ENCODE measurements around the gene WDR75. TPM values are rescaled to one million over a fixed set of nuclear protein-coding genes. Genes with fewer than 3 reads are reported as not detected.
A peak's percentile ranks its signal among the peaks of the same experiment; 100 is the strongest.
"Not testable (repeated sequence)": the region's sequence is repeated elsewhere in the genome, so short reads cannot be mapped to it uniquely, and the experiment has no call there.

The WDR75 gene
- total RNA-seq, 1 experiment from 2014 or later = 68.4 TPM

DNA sequence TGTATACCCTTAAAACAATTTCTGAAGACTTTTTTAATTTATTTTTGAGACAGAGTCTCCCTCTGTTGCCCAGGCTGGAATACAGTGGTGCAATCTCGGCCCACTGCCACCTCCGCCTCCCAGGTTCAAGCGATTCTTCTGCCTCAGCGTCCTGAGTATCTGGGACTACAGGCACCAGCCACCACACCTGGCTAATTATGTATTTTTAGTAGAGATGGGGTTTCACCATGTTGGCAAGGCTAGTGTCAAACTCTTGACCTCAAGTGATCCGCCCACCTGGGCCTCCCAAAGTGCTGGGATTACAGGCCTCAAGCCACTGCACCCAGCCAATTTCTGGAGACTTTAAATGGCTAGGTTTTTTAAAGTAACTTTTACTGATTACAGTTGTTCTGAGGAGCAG lies 37.0 kb downstream of the WDR75 start:
- peaks cover 25% of the 10 kb centered on the region for H3K36me3 ChIP-seq
- not testable (repeated sequence) for H3K9me3 ChIP-seq, DNase-seq, H3K27me3 ChIP-seq, H3K4me3 ChIP-seq

DNA sequence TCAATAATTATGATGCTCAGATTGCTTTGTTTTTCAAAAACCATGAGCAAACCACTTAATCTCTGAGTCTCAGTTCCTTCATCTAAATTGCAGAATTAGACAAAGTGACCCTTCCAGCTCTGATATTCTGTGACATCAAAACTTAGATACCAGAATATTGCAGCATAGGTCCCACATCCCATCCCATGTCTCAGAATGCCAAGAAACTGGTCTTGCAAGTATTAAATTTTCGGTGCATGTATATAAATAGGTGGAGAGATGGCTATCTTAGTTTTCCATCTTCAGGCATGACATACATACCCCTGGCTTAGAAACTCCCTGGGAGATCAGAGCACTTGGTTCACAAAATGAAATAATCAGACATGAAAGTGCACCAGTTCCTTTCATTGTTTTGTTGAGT lies 39.8 kb downstream of the WDR75 start:
- H3K4me3 ChIP-seq = no peak overlapping the region
- H3K27me3 ChIP-seq = no peaks in the 10 kb centered on the region
- no peaks in the 10 kb centered on the region for H3K9me3 ChIP-seq
- H3K36me3 ChIP-seq = no peaks in the 10 kb centered on the region; the same call in 1 of the 2 replicates
- no peak for DNase-seq

DNA sequence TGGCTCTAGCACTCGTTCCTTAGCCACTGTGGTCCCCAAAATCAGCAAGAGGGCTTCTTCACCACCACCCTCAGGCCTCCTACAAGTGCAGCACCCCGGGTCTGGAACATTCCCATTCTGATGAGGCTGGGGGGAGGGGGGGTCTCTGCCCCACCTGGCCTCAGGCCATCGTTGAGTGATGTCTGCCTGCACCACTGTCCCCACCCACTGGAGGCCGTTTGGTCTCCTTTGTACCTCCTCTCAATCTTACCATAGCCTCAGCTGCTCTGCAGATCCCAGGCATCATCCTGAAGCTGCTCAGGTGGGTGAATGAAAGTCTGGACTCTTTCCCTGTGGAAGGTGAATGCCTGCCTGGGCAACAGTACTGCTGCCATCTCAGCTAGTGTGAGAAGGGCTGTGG lies 42.3 kb downstream of the WDR75 start:
- Histone ChIP-seq H3K36me3 (no peaks in the 10 kb centered on the region), H3K27me3 (no peaks in the 10 kb centered on the region), H3K4me3 (no peak overlapping the region), H3K9me3 (no peaks in the 10 kb centered on the region)
- DNase-seq = no peak

DNA sequence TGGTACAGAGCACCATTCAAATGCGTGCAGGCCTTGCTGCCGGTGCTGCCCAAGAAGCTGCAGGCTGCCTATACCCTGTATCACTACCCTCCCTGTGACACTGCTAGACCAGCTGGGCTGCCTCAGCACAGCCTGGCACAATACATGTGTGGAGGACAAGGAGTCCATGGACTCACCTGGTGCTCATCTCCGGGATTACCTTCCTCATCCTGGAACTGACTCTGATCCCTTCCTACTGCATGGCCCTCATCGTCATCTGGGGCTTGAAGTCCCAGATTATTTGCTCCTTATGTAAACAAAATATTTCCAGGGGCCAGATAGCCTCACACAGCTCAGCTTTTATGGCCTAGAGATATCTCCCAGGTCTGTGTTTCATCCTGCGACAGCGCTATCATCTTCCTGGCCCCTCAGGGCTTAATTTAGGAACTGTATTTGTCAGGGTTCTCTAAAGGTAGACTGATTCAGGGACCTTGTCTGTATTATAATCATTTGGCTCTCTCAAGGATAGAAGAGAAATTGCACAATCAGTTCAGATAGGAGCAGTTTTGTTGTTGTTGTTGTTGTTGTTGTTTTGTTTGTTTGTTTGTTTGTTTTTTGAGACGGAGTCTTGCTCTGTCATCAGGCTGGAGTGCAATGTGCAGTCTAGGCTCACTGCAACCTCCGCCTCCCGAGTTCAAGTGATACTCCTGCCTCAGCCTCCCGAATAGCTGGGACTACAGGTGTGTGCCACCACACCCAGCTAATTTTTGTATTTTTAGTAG lies 42.9 kb downstream of the WDR75 start:
- no peak for DNase-seq
- H3K4me3 ChIP-seq = no peak overlapping the region

DNA sequence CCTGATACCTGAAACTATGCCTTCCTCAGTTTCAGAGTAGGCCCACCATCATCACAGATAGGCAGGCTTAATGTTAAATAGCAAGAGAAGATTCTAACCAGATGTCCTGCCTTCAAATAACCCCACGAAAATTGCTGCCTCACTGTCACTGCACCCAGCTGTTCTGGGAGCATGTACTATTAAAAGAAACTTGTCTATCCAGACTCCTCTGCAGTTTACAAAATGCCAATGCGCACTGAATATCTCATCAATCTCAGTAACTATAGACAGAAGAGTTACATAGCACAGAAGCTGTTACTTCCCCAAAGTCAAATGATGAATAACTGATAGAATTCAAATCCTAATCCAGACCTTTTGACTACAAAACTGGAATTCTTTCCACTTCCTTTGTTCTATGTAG lies 43.9 kb downstream of the WDR75 start:
- Histone ChIP-seq H3K27me3 (no peaks in the 10 kb centered on the region), H3K9me3 (no peaks in the 10 kb centered on the region), H3K4me3 (no peak overlapping the region), H3K36me3 (no peaks in the 10 kb centered on the region)
- no peak for DNase-seq

More for the DNA sequence above, 42.9 kb downstream of the WDR75 start:
- H3K9me3 ChIP-seq = no peaks in the 10 kb centered on the region
- H3K27me3 ChIP-seq = no peaks in the 10 kb centered on the region
- H3K36me3 ChIP-seq = no peaks in the 10 kb centered on the region

DNA sequence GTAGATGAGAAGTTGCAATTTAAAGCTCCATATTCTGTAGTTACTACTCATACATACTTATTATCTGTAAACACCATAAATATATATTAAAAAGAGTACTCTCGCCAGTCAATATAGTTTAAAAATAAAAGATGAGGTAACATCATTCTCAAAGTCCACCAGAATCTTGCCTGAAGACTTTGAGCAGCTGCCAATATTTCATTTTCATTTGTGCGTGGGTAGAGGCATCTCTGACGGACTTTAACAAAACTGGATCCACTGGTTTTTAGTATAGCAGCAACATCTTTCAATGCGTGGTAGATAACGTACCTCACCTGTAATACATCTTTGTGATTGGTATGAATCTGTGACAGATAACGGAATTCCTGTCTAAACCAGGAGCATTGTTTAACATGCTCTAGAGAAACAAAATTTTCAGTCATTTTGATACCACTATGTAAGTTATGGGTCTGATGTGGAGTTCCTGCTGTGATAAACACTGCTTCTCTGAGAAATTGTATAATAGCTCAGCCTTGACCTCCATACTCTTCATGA lies 45.0 kb downstream of the WDR75 start:
- H3K27me3 ChIP-seq = no peaks in the 10 kb centered on the region
- no peak overlapping the region for H3K4me3 ChIP-seq
- DNase-seq = no peak
- H3K36me3 ChIP-seq = no peaks in the 10 kb centered on the region
- no peaks in the 10 kb centered on the region for H3K9me3 ChIP-seq

DNA sequence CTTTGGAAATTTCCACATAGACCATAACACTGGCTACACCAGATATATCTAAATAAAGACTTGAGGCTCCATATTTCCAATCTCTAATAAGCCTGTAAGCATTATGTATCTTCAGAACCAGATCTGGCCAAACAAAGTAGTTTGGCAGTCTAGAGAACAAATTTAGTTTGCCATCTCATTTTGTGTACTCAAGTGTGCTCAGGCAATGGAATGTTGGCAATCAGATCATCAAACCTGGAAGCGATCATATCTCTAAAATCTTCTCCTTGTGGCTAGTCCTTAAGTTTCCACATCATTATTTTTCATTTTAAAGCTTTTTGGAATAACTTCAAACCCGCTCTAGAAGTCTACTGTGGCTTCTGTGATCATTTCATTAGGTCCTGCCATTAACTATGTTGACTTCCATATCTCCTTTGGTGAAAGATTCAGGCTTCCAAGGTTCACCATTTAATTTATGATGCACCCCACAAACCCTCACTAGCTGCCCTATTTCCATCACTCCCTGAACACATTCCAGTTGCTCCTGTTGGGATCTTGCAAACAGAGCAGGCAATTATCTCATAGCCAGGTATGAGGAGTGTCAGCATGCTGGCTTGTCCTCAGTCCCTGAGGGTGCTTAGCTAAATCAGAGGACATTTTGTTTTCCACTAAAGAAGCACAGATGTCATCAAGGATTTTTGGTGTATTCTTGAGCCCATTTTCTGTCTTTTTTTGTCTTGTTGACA lies 46.2 kb downstream of the WDR75 start:
- Histone ChIP-seq H3K4me3 (no peak overlapping the region), H3K36me3 (no peaks in the 10 kb centered on the region), H3K27me3 (no peaks in the 10 kb centered on the region), H3K9me3 (no peaks in the 10 kb centered on the region)
- no peak for DNase-seq

DNA sequence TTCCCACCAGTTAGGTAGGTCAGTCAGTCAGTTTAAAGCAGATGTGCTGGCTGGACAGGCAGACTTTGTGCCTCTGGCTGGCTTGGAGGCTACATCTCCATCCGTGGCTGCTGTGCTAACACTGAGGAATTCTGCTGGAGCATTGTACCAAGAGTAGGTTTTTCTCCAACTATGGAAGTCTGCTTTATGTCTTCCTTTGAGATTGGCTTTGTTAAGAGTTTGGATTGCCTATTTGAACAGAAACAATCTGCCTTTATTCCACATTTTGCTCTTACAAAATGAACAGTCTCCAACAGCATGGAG lies 46.7 kb downstream of the WDR75 start:
- Histone ChIP-seq H3K9me3 (no peaks in the 10 kb centered on the region), H3K4me3 (no peak overlapping the region), H3K27me3 (no peaks in the 10 kb centered on the region), H3K36me3 (no peaks in the 10 kb centered on the region)
- DNase-seq = no peak

DNA sequence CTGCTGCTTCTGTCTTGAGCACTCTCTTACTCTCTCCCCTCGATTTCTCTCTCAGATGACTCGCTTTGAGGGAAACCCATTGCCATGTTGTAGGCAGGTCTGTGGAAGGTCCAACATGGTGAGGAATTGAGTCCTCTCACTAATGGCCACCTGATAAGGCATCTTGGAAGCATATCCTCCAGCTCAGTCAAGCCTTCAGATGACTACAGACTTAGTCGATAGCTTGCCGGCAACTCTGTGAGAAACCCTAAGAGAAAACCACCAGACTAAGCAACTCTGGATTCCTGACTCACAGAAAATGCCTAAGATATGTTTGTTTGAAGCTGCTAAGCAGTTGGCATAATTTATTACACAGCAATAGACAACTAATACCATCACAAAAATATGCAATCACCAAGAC lies 51.2 kb downstream of the WDR75 start:
- Histone ChIP-seq H3K27me3 (no peaks in the 10 kb centered on the region), H3K4me3 (no peak overlapping the region), H3K9me3 (no peaks in the 10 kb centered on the region), H3K36me3 (no peaks in the 10 kb centered on the region)
- peak; percentile 4 for DNase-seq

DNA sequence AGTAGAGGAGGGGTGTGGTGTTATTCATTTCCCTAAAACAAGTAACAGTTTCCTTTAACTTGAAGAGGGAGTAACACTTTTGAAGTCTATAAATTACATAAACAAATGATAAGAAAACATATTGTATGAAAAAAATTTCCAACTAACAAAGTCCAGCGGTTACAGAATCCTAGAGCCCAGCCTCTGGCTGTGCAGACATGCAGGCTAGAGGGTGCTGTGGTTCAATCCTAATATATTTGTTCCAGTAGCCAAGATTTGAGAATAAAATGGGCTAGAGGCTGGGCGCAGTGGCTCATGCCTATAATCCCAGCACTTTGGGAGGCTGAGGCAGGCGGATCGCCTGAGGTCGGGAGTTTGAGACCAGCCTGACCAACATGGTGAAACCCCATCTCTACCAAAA lies 56.9 kb downstream of the WDR75 start:
- DNase-seq = no peak
- Histone ChIP-seq H3K36me3 (no peaks in the 10 kb centered on the region), H3K27me3 (no peaks in the 10 kb centered on the region), H3K4me3 (no peak overlapping the region), H3K9me3 (no peaks in the 10 kb centered on the region)

DNA sequence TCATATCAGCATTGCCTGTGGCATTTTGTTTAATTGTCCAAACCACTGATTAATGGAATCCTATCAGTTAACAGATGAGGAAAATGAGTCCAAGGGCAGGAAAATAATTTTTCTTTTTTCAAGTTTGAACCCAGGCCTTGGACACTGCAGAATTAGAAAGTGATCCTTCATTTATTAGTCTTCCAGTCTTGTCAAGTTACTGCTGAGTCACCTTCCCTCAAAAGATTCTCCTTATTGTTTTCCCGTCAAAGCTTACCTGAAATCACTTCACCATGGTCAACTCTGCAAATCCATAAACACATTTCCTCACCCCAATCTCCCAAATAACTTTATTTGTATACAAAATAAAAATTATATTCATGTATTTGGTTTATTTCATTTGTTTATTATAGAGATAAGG lies 57.9 kb downstream of the WDR75 start:
- Histone ChIP-seq H3K27me3 (no peaks in the 10 kb centered on the region), H3K9me3 (no peaks in the 10 kb centered on the region), H3K36me3 (no peaks in the 10 kb centered on the region), H3K4me3 (no peak overlapping the region)
- DNase-seq = no peak

DNA sequence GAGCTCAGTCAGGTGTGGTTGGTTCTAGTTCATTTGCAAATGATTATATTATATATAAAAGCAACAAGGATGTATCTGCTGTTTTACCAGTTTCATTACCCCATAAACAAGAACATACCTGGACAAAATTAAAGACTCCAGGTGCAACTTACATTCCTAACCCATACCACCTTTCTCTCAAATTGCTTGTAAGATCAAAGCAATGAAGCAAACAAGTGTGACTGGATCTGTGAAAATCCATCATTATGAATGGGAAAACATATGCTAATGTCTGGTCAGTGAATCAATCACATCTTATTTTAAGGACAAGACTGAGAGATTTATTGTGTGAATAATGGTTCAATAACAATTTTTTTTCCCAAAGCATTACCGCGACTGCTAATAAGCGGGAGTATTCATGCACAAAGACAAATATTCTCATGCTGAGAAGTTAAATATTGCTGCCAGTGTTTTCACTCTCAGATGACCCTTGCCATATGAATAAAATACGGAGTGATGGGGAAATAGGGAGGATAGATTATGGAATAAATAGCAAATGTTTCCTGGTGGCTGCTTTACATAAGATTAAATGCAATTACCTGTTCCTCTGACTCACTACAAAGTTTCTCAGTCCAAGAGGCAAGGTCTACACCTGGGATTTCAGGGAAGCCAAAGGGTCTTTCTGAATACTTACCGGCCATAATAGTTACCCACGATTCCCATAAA lies 59.3 kb downstream of the WDR75 start:
- DNase-seq = no peak

DNA sequence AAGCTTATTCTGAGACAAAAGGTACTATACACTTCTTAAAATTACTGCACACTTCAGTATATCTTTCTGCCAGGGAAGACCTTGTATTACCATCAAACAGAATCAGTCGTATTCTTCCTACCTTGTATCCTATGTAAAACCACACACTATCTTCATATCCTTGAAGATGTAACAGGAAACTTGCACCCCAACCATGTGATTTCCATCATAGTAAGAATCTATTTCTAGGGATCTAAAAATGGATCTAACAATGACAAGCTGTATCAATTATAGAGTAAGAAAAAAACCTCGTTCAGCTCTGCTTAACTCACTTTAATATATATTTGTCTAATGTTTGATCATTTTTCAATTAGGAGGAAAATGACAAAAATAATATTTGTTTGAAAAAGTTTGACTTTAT lies 60.2 kb downstream of the WDR75 start:
- DNase-seq = no peak
- no peaks in the 10 kb centered on the region for H3K9me3 ChIP-seq
- no peak overlapping the region for H3K4me3 ChIP-seq
- no peaks in the 10 kb centered on the region for H3K27me3 ChIP-seq
- no peaks in the 10 kb centered on the region for H3K36me3 ChIP-seq

More for the DNA sequence above, 59.3 kb downstream of the WDR75 start:
- Histone ChIP-seq H3K4me3 (no peak overlapping the region), H3K27me3 (no peaks in the 10 kb centered on the region), H3K36me3 (no peaks in the 10 kb centered on the region), H3K9me3 (no peaks in the 10 kb centered on the region)

DNA sequence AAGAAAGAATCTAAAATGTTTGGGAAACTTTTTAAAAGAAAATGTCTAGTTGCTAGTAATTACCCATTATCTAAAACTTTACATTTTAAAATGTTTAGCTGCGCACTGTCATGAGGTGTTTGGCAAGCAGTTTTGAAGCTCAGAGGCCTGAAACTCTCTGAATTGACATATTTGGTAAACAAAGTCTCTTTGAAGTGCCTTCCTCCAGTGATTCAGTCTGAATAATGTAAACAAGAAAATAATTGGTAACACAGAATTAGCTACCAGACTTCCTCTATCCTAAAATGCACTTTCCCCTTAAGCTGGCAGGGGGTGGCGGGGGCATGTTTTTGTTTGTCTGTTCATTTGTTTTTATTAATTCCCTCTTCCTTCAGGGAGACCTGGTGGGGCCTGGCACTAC lies 61.4 kb downstream of the WDR75 start:
- no peak for DNase-seq
- H3K9me3 ChIP-seq = no peaks in the 10 kb centered on the region

DNA sequence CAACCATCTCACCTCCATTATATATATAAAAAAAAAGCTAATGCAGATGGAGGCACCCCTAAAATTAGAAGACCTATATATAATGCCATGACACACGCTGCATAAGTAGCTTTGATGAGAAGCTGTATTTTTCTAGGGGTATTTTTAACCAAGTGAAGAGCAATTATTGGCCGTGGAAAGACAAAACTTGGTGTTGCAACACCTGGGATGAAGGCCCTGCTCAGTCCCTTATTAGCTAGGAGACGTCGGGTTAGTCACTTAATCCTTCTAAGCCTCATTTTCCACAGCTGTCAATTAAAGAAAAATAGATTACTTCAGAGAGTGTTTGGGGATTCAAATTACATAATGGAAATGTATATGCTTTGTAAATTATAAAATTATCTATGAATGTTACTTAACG lies 63.0 kb downstream of the WDR75 start:
- Histone ChIP-seq H3K9me3 (no peaks in the 10 kb centered on the region), H3K27me3 (no peaks in the 10 kb centered on the region), H3K4me3 (no peak overlapping the region), H3K36me3 (no peaks in the 10 kb centered on the region)
- DNase-seq = no peak

More for the DNA sequence above, 61.4 kb downstream of the WDR75 start:
- Histone ChIP-seq H3K27me3 (no peaks in the 10 kb centered on the region), H3K36me3 (no peaks in the 10 kb centered on the region), H3K4me3 (no peak overlapping the region)

DNA sequence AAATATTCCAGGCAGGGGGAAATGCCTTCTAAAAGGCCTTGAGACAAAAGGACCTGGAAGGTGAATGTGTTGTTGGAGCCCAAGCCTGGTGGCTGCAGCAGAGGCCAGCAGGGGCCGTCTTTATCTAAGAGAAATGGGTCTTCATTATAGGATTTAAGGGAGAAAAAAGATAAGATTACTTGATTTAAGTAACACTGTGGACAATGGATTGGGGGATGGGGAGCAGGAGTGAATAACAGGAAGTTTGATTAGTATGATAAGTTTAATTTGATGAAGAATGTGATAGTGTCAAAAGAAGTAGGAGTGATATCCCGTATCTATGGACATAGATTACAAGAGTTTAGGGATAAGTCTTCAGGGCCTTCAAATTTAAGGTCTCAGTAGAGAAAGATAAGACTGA lies 64.2 kb downstream of the WDR75 start:
- no peak overlapping the region for H3K4me3 ChIP-seq
- H3K27me3 ChIP-seq = no peaks in the 10 kb centered on the region
- H3K9me3 ChIP-seq = no peaks in the 10 kb centered on the region
- H3K36me3 ChIP-seq = no peaks in the 10 kb centered on the region
- DNase-seq = no peak

DNA sequence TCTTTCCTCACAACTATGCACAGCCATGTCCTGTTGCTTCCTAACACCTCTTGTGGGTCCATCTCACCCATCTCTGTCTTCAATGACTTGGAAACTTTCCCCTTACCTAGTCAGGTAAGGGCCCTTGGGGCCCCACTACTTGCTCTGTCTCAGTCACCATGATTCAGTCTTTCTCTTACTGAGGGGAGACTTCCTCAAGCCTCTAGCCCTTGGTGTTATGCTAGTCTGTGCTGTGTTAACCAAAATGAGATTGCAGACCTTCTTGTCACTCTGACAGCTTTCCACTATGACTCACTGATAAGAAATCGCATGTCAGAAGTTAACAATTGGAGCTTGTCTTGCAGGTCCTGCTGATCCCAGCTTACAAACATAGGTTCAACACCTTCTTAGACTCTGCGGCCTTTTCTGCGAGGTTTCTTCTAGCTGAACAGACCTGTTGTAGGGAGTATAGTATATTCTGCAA lies 65.3 kb downstream of the WDR75 start:
- Histone ChIP-seq H3K9me3 (no peaks in the 10 kb centered on the region), H3K4me3 (no peak overlapping the region), H3K27me3 (no peaks in the 10 kb centered on the region), H3K36me3 (no peaks in the 10 kb centered on the region)
- no peak for DNase-seq

Data from MG63 (cell line).